Skeletal muscle tissue (tissue), 4 donors: ENCODE results near the gene MCF2L2. TPM values are rescaled to one million over a fixed set of nuclear protein-coding genes. Genes with fewer than 3 reads are reported as not detected.
A peak's percentile ranks its signal among the peaks of the same experiment; 100 is the strongest.

Experiments used
- H3K27ac ChIP-seq: one replicate; pipeline ENCODE4 v1.7.0; 2013; ENCODE audit warnings: mild to moderate bottlenecking, low read depth, low read length, inconsistent platforms
- H3K27me3 ChIP-seq, 3 donors: one replicate each; pipeline ENCODE4 v1.7.0; 2013; ENCODE audit warnings: low read length in 3 of 3; ENCODE audit not compliant: control insufficient read depth in 3 of 3, insufficient read depth in 3 of 3
- H3K36me3 ChIP-seq, 3 donors: one replicate each; pipeline ENCODE4 v1.7.0; 2013; ENCODE audit warnings: low read length in 3 of 3; ENCODE audit not compliant: control insufficient read depth in 3 of 3, insufficient read depth in 3 of 3
- H3K4me1 ChIP-seq, 3 donors: one replicate each; pipeline ENCODE4 v1.7.0; 2013; ENCODE audit warnings: low read length in 3 of 3, mild to moderate bottlenecking in 3 of 3; ENCODE audit not compliant: control insufficient read depth in 3 of 3, insufficient read depth in 3 of 3
- H3K4me3 ChIP-seq, 3 donors: one replicate each; pipeline ENCODE4 v1.7.0; 2013; ENCODE audit warnings: low read length in 3 of 3
- H3K9ac ChIP-seq, 3 donors: one replicate each; pipeline ENCODE4 v1.7.0; 2013; ENCODE audit warnings: low read length in 3 of 3, mild to moderate bottlenecking in 3 of 3, moderate library complexity in 2 of 3, low read depth in 1 of 3
- H3K9me3 ChIP-seq, 3 donors: one replicate each; pipeline ENCODE4 v1.7.0; 2013; ENCODE audit warnings: low read length in 3 of 3; ENCODE audit not compliant: control insufficient read depth in 3 of 3
- total RNA-seq: library from RNA; depleted of rRNA; stranded (reverse); fragments of >200 nt; gene quantifications from one replicate; pipeline ENCODE4 v1.2.3, GENCODE V29; 2014
- donor health status: Osteomylitis.

The MCF2L2 gene
- total RNA-seq, 1 donor from 2014 or later = under 0.01 TPM

GRCh38 chr3:183222631-183223235, 205.7 kb downstream of the MCF2L2 start:
- Histone ChIP-seq H3K9me3 (no peaks in the 10 kb centered on the region), H3K9ac (no peak overlapping the region), H3K36me3 (peaks cover 0 to 2% (median 0%) of the 10 kb centered on the region in 3 donors), H3K27me3 (no peaks in the 10 kb centered on the region), H3K4me1 (no peaks in the 10 kb centered on the region), H3K27ac (no peak overlapping the region), H3K4me3 (no peak overlapping the region)

GRCh38 chr3:183220828-183221227, 207.6 kb downstream of the MCF2L2 start:
- Histone ChIP-seq H3K4me3 (no peak overlapping the region), H3K27ac (no peak overlapping the region), H3K9me3 (no peaks in the 10 kb centered on the region), H3K27me3 (no peaks in the 10 kb centered on the region), H3K9ac (no peak overlapping the region), H3K4me1 (no peaks in the 10 kb centered on the region), H3K36me3 (peaks cover 0 to 2% (median 0%) of the 10 kb centered on the region in 3 donors)

GRCh38 chr3:183218826-183219225, 209.6 kb downstream of the MCF2L2 start:
- no peak overlapping the region for H3K27ac ChIP-seq
- no peaks in the 10 kb centered on the region for H3K27me3 ChIP-seq
- H3K4me3 ChIP-seq = no peak overlapping the region

GRCh38 chr3:183217548-183218332, 210.7 kb downstream of the MCF2L2 start:
- H3K4me1 ChIP-seq = peaks cover 0 to 3% (median 0%) of the 10 kb centered on the region in 3 donors
- peaks cover 0 to 5% (median 0%) of the 10 kb centered on the region in 3 donors for H3K36me3 ChIP-seq
- no peaks in the 10 kb centered on the region for H3K27me3 ChIP-seq
- no peaks in the 10 kb centered on the region for H3K9me3 ChIP-seq
- H3K9ac ChIP-seq = no peak overlapping the region
- H3K4me3 ChIP-seq = no peak overlapping the region
- no peak overlapping the region for H3K27ac ChIP-seq

More at GRCh38 chr3:183218826-183219225, 209.6 kb downstream of the MCF2L2 start:
- no peaks in the 10 kb centered on the region for H3K9me3 ChIP-seq
- peaks cover 0 to 3% (median 0%) of the 10 kb centered on the region in 3 donors for H3K4me1 ChIP-seq
- no peak overlapping the region for H3K9ac ChIP-seq
- peaks cover 0 to 5% (median 0%) of the 10 kb centered on the region in 3 donors for H3K36me3 ChIP-seq

GRCh38 chr3:183215591-183216202, 212.7 kb downstream of the MCF2L2 start:
- no peaks in the 10 kb centered on the region for H3K27me3 ChIP-seq

GRCh38 chr3:183214277-183214612, 214.2 kb downstream of the MCF2L2 start:
- Histone ChIP-seq H3K4me3 (no peak overlapping the region), H3K9ac (no peak overlapping the region), H3K4me1 (peaks cover 0 to 5% (median 5%) of the 10 kb centered on the region in 3 donors), H3K9me3 (no peaks in the 10 kb centered on the region), H3K36me3 (peaks cover 0 to 5% (median 0%) of the 10 kb centered on the region in 3 donors), H3K27ac (no peak overlapping the region), H3K27me3 (no peaks in the 10 kb centered on the region)

More at GRCh38 chr3:183215591-183216202, 212.7 kb downstream of the MCF2L2 start:
- Histone ChIP-seq H3K4me1 (peaks cover 0 to 5% (median 5%) of the 10 kb centered on the region in 3 donors), H3K9ac (no peak overlapping the region), H3K9me3 (no peaks in the 10 kb centered on the region), H3K4me3 (no peak overlapping the region), H3K36me3 (peaks cover 0 to 5% (median 0%) of the 10 kb centered on the region in 3 donors), H3K27ac (no peak overlapping the region)

- H3K27ac ChIP-seq = no peak overlapping the region
- no peaks in the 10 kb centered on the region for H3K9me3 ChIP-seq
- no peak overlapping the region for H3K9ac ChIP-seq
Measured at GRCh38 chr3:183213415-183214276, 214.8 kb downstream of the MCF2L2 start.

GRCh38 chr3:183212565-183212964, 215.9 kb downstream of the MCF2L2 start:
- H3K9me3 ChIP-seq = no peaks in the 10 kb centered on the region
- peaks cover 0 to 5% (median 0%) of the 10 kb centered on the region in 3 donors for H3K36me3 ChIP-seq
- H3K4me3 ChIP-seq = no peak overlapping the region
- H3K27me3 ChIP-seq = no peaks in the 10 kb centered on the region
- H3K4me1 ChIP-seq = peaks cover 0 to 5% (median 5%) of the 10 kb centered on the region in 3 donors
- peak overlapping the region; percentile 52 for H3K27ac ChIP-seq
- H3K9ac ChIP-seq = no peak overlapping the region

More at GRCh38 chr3:183213415-183214276, 214.8 kb downstream of the MCF2L2 start:
- Histone ChIP-seq H3K27me3 (no peaks in the 10 kb centered on the region), H3K36me3 (peaks cover 0 to 5% (median 0%) of the 10 kb centered on the region in 3 donors), H3K4me3 (no peak overlapping the region), H3K4me1 (peaks cover 0 to 5% (median 5%) of the 10 kb centered on the region in 3 donors)

- H3K4me3 ChIP-seq = no peak overlapping the region
- H3K9me3 ChIP-seq = no peaks in the 10 kb centered on the region
- H3K27ac ChIP-seq = peak overlapping the region; percentile 52
- no peak overlapping the region for H3K9ac ChIP-seq
- H3K4me1 ChIP-seq = peaks cover 0 to 5% (median 5%) of the 10 kb centered on the region in 3 donors
- no peaks in the 10 kb centered on the region for H3K27me3 ChIP-seq
- H3K36me3 ChIP-seq = peaks cover 0 to 5% (median 0%) of the 10 kb centered on the region in 3 donors
Measured at GRCh38 chr3:183212096-183212495, 216.3 kb downstream of the MCF2L2 start.
